Activated CD4-positive, CD25-positive, alpha-beta regulatory T cell treated with anti-CD3 and anti-CD28 coated beads, Interleukin-2, amount 50 U/mL, for 16 hours (primary cell): Measurements from ENCODE around the gene LELP1.
"Not testable (repeated sequence)": the region's sequence is repeated elsewhere in the genome, so short reads cannot be mapped to it uniquely, and the experiment has no call there.

Experiments
- DNase-seq: peaks from one replicate; pipeline ENCODE4 v3.0.0-alpha.2; 2020; ENCODE audit warnings: low read depth, low spot score

The LELP1 gene

GRCh38 chr1:153203130-153203529 is at the start of gene LELP1:
Gene LELP1 (plus strand): TSS chr1:153203430. CDS start chr1:153204708, 1,278 bp downstream.
- no peak for DNase-seq

DNA sequence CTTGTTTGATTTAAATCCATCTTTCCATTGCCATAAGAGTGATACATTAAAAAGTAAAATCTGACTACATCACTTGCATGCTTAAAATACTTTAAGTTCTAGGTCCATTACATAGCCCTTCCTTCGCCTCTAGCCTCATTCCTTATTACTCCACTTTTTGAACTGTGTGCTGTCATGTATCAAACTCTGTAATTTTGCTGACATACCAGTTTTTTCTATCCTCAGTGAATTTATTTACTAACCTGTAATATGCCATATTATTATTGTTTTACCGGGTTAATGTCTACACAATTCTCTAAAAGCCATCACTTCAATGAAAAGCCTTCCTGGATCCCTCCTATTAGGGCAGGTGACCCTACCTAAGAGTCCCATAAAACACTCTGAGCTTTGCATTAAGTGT is 47.7 kb upstream of the LELP1 start:
- DNase-seq = no peak

GRCh38 chr1:153168686-153169085 is 34.5 kb upstream of the LELP1 start:
- no peak for DNase-seq

DNA sequence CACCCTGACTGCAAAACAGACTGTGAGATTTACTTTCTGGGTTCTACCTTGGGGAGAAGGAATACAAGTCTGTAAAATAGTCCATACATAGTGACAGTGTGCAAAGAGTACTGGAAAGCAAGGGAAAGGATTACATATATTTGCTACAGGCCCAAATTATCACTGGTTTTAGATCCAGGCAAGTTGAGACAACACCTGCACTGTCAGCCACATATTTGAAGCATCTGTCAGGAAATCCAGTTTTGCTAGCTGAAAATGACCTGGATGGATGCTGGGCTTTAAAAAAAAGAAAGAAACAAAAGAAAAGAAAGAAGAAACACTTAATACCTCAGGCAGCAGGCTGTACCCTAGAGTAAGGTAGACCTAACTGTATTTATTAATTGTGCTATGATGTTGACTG is 28.6 kb upstream of the LELP1 start:
- no peak for DNase-seq

GRCh38 chr1:153178922-153179321 is 24.3 kb upstream of the LELP1 start:
- no peak for DNase-seq

DNA sequence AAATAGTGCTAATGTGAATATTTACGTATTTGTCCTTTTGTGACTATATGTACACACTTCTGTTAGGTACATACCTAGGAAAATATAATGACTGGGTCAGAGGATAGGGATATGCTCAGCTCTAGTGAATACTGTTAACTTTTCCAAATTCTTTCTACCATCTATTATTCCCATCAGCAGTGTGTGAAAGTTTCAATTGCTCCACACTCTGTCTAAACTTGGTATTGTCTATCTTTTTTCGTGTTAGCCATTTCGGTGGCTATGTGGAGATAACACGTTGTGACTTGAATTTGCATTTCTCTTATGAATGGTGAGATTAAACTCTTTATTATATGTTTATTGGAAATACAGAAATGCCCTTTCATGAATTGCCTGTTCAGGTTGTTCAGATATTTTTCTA is 22.7 kb upstream of the LELP1 start:
- DNase-seq = no peak

DNA sequence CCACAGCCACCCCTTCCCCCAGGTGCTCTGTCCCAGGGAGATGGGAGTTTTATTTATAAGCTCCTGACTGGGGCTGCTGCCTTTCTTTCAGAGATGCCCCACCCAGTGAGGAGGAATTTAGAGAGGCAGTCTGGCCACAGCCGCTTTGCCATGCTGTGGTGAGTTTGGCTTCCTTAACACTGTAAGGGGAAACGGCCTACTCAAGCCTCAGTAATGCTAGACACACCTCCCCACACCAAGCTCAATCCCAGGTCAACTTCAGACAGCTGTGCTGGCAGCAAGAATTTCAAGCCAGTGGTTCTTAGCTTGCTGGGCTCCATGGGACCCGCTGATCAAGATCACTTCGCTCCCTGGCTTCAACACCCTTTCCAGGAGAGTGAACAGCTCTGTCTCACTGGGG is 14.9 kb upstream of the LELP1 start:
- DNase-seq = not testable (repeated sequence)

GRCh38 chr1:153190373-153190772 is 12.9 kb upstream of the LELP1 start:
- no peak for DNase-seq

GRCh38 chr1:153192697-153193096 is 10.5 kb upstream of the LELP1 start:
- DNase-seq = no peak

DNA sequence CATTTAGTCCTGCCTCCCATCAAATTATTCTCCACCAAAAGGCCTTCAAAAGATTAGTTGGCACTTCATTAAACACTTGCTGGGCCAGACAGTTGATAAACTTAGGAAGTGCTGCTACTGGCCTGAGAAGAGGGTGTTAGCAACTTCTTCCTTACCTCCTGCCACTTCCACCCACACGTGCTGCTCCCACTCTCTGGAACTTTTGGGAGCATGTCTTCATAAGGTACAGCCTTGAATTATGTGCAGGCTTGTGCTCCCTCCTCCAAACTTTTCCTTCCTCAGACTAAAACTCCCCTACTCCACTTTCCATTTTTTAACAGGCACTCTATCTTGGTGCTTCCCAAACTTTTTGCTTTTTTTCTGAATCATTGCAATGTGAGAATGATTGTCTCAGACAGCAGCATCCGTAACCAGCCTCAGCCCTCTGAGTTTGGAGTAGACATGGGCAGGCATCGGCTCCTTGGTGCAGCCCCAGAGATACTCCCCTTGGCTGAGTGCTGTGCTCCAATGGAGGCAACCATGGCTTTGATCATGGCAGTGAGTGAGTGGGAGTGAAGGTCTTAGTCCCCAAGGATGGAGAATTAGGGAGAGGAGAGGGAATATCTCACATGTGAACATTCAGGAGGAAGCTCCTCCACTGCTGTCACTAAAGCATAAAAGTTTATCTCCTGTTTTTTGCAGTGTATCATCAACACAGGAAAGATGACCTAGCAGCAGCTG is 8.7 kb upstream of the LELP1 start:
- DNase-seq = no peak

DNA sequence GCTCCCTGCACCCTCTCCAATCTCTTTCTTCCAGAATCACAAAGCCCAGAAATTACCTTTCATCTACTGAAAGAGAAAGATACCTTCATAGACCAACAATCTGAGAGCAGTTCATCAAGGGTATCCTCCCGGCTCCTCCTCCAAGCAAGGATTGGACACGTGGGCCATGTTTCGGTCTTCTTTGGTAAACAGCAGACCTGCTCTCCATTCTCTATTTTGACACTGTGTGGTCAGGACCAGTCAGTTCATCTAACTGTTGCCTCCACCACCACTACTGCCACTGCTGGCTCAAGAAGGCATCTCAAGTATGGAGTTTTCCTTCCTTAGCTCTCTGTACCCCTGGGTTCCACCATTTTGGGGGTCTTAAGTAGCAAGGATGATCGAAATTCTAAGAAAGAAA is 8.0 kb upstream of the LELP1 start:
- no peak for DNase-seq

DNA sequence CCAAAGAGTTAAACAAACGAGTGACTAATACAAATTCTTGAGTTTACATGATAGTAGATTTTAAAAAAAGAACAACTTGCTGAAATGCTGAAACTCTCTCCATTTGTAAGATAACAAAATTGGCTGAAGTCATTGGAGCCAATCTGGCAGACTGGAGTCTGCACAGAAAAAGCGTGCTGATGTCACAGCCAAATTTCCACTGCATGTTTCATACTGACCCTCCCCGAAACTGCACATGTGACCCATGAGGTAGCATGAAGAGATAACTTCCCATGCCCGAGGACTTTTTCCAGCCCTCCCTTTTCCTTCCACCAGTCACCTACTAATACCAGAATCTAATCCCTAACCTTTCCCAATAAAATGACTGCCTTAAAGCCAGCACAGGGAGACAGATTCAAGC is 1.2 kb upstream of the LELP1 start:
- DNase-seq = no peak

- DNase-seq = no peak
Observed at GRCh38 chr1:153206631-153207030, 3.4 kb downstream of the LELP1 start.

GRCh38 chr1:153210206-153210605 is 7.0 kb downstream of the LELP1 start:
- DNase-seq = no peak

DNA sequence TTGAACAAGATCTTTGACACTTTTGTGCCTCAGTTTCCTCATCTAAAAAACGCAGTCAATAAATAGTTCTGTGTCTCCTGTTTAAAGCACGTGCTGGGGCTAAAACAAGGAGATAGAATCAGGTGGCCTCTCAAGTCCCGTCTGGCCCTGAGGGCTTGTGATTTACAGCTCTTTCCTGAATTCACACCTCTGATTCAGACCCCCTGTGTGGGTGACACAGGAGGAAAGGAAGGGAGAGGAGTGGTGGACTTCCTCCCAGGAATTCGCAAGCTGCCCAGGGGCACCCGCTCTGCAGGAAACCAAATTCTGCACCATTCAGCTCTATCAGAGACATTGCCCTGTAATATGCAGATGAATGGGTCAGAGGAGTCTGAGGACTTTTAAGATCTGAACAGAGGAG is 9.0 kb downstream of the LELP1 start:
- DNase-seq = no peak

DNA sequence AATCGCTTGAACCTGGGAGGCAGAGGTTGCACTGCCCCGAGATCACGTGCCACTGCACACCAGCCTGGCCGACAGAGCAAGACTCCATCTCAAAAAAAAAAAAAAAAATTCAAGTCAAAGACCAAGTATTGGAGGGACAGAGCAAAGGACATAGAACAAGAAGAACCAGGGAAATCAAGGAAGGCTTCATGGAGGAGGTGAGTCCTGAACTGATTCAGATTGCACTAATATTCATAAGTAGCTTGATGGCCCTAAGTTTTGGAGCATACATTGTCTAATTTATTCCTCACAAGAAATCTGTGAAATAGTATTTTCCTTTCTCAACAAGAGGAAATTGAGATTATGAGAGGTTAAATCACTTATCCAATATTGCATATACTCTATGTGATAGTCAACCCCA is 10.3 kb downstream of the LELP1 start:
- DNase-seq = no peak

DNA sequence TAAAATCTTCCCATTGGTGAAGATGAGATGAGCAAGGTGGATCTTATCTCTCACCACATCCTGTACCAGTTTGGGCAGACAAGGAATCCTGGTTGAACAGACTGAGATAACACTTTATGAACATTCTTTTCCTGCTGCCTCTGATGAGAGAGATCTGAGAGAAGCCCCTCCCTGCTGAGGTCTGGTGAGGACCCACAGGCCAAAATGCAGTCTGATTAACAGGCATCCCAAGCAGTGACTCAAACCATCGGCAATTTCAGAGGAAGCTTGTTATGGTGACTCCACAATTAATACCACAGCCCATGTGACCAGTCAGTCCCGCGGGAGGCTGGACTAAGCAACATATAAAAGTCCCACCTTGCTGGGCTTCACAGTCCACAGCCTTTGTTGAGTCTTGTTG is 14.0 kb downstream of the LELP1 start, which contains the start of gene PRR9:
Gene PRR9 (plus strand): TSS at position 373 of the 400 bp plus-strand sequence. CDS start 561 bp downstream, outside the sequence.
- no peak for DNase-seq

- DNase-seq = no peak
Observed at GRCh38 chr1:153217744-153218416, 14.7 kb downstream of the LELP1 start.

- DNase-seq = no peak
Observed at GRCh38 chr1:153220606-153221303, 17.5 kb downstream of the LELP1 start.

- peak; percentile 14 for DNase-seq
Observed at GRCh38 chr1:153223040-153223891, 20.0 kb downstream of the LELP1 start.

GRCh38 chr1:153227810-153228209 is 24.6 kb downstream of the LELP1 start:
- DNase-seq = no peak

- no peak for DNase-seq
Observed at GRCh38 chr1:153228491-153228890, 25.3 kb downstream of the LELP1 start.
